ENCODE measurements around the gene CATSPERD. TPM values are rescaled to one million over a fixed set of nuclear protein-coding genes. Genes with fewer than 3 reads are reported as not detected.

The CATSPERD gene
- total RNA-seq, 1 experiment from 2014 or later = not detected

DNA sequence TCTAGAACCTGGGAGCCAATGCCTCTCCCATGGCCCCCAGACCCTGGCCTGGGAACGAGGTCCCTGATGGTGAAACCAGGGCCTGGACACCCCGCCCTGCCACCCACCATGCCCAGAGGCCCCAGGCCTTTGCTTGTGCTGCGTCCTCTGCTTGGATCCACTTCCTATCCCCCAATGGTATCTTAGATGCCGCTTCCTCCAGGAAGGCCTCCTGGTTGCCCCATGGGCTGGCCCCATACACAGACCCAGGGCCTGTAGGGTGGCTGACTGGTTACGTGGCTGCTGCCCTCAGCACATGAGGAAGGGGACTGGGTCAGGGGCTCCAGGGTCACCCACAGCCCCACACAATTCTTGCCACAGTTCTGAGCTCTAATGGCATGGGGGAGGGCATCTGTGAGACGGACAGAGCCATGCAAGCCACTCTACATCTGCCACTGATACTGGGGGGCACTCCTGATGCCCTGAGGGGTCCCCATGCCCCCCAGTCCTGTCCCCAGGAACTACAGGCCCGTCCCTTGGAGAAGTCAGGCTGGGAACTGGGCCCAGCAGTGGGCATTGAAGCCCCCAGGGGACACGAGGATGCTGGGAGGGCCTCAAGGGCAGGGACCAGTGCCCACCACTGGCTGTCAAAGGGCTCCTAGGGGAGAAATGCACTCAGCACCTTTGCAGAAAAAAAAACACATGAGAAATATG is 25.3 kb upstream of the CATSPERD start:
- Histone ChIP-seq H3K4me1 (ENCODE audit: insufficient read depth, low read length) (no peaks in the 10 kb centered on the region), H3K56ac (ENCODE audit: insufficient read length, low read depth, low read length) (no peak overlapping the region), H2BK12ac (ENCODE audit: insufficient read length, low read depth, low read length) (no peak overlapping the region), H4K91ac (ENCODE audit: insufficient read length, low read depth, low read length) (no peak overlapping the region), H3K27me3 (ENCODE audit: insufficient read depth, low read length) (no peaks in the 10 kb centered on the region), H3K4ac (ENCODE audit: low read depth, low read length) (no peak overlapping the region), H3T11ph (ENCODE audit: low read length) (no peak overlapping the region), H4K20me1 (ENCODE audit: control insufficient read depth, insufficient read depth, insufficient read length) (no peaks in the 10 kb centered on the region), H2BK5ac (ENCODE audit: insufficient read length, low read length) (no peak overlapping the region), H2AFZ (ENCODE audit: low read length) (no peak overlapping the region), H3K27ac (ENCODE audit: insufficient read length, low read depth, low read length) (no peak overlapping the region), H3K14ac (ENCODE audit: insufficient read depth, low read length) (no peak overlapping the region), H3K23ac (ENCODE audit: insufficient read length, low read depth, low read length) (no peak overlapping the region), H3K9me3 (ENCODE audit: control insufficient read depth, low read depth, low read length) (no peaks in the 10 kb centered on the region), H3K79me1 (ENCODE audit: insufficient read depth, low read depth, low read length, poor library complexity, severe bottlenecking) (no peaks in the 10 kb centered on the region), H4K8ac (replicated peaks; ENCODE audit: insufficient read length, low read depth, low read length) (no peak overlapping the region), H3K79me2 (ENCODE audit: insufficient read depth, low read length) (peaks cover 14% of the 10 kb centered on the region; the same call in 1 of the 2 replicates), H3K4me2 (ENCODE audit: insufficient read depth, insufficient read length, low read length) (no peak overlapping the region), H3K23me2 (ENCODE audit: insufficient read length, low read depth, low read length, poor library complexity, severe bottlenecking) (peaks cover 5% of the 10 kb centered on the region), H2BK15ac (ENCODE audit: low read depth, low read length) (no peak overlapping the region), H3K18ac (ENCODE audit: insufficient read length, low read depth, low read length) (no peak overlapping the region), H2BK20ac (ENCODE audit: low read depth, low read length, poor library complexity, severe bottlenecking) (no peak overlapping the region), H2AK5ac (ENCODE audit: insufficient read length, low read length) (no peak overlapping the region), H4K5ac (ENCODE audit: insufficient read length, low read depth, low read length) (no peak overlapping the region), H3K9ac (ENCODE audit: extremely low read depth, insufficient read length, low read length) (no peak overlapping the region), H2BK120ac (ENCODE audit: low read depth, low read length, poor library complexity, severe bottlenecking) (no peak overlapping the region)
- no CpG with 5 or more reads among the region's 8 CpGs for WGBS (ENCODE audit: extremely low coverage, insufficient read length, low lambda C conversion rate)
- Mint-ChIP-seq H3K9me3 (peaks cover 5 to 6% of the 10 kb centered on the region in 2 experiments; a peak in 2 of 5 replicates), H3K4me3 (peak overlapping the region in 1 of 2 experiments; percentile 35; a peak in 1 of 5 replicates), H3K4me1 (peaks cover 2 to 9% of the 10 kb centered on the region in 2 experiments; a peak in 3 of 4 replicates), H3K36me3 (ENCODE audit: insufficient read depth in 1 of 3, low read depth in 3 of 3) (peaks cover 42 to 75% (median 56%) of the 10 kb centered on the region in 3 experiments), H3K27me3 (ENCODE audit: low read depth) (peaks cover 8% of the 10 kb centered on the region; the same call in 1 of the 2 replicates), H3K27ac (no peak overlapping the region)
- TF ChIP-seq, protein P1, sequence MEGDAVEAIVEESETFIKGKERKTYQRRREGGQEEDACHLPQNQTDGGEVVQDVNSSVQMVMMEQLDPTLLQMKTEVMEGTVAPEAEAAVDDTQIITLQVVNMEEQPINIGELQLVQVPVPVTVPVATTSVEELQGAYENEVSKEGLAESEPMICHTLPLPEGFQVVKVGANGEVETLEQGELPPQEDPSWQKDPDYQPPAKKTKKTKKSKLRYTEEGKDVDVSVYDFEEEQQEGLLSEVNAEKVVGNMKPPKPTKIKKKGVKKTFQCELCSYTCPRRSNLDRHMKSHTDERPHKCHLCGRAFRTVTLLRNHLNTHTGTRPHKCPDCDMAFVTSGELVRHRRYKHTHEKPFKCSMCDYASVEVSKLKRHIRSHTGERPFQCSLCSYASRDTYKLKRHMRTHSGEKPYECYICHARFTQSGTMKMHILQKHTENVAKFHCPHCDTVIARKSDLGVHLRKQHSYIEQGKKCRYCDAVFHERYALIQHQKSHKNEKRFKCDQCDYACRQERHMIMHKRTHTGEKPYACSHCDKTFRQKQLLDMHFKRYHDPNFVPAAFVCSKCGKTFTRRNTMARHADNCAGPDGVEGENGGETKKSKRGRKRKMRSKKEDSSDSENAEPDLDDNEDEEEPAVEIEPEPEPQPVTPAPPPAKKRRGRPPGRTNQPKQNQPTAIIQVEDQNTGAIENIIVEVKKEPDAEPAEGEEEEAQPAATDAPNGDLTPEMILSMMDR (conservative IDR thresholded peaks at IDR 0.05) = no peak
- DNase-seq = peak; percentile 31

All from H9 (cell line).